Right atrium auricular region (tissue), 2 donors: ENCODE measurements around the gene L3MBTL4. TPM values are rescaled to one million over a fixed set of nuclear protein-coding genes. Genes with fewer than 3 reads are reported as not detected.

Experiments used
- DNase-seq: peaks from one replicate; pipeline ENCODE4 v3.0.0-alpha.2; 2019; ENCODE audit warnings: low spot score
- H3K27ac ChIP-seq, 2 donors: fragments of 200-600 bp; sonication (generic); 1 replicate in 1 of 2; 2 replicates in 1 of 2; pipeline ENCODE4 v1.5.1; 2016 to 2019
- H3K27me3 ChIP-seq, 2 donors: fragments of 200-600 bp; sonication (generic); one replicate each; pipeline versions ENCODE4 v1.5.1 to v1.6.0; 2017 to 2019
- H3K36me3 ChIP-seq: fragments of 200-600 bp; sonication (generic); one replicate; pipeline ENCODE4 v1.5.1; 2016
- H3K4me1 ChIP-seq, 2 donors: fragments of 200-600 bp; sonication (generic); one replicate each; pipeline versions ENCODE4 v1.5.1 to v1.6.0; 2017 to 2019
- H3K4me3 ChIP-seq, 2 donors: fragments of 200-600 bp; sonication (generic); 1 replicate in 1 of 2; 2 replicates in 1 of 2; pipeline ENCODE4 v1.5.1; 2017 to 2019; ENCODE audit warnings: mild to moderate bottlenecking in 1 of 2, moderate library complexity in 1 of 2
- H3K9me3 ChIP-seq, 2 donors: fragments of 200-600 bp; sonication (generic); one replicate each; pipeline ENCODE4 v1.5.1; 2019
- total RNA-seq, 2 donors: library from RNA; depleted of rRNA; stranded (reverse); fragments of >200 nt; gene quantifications; one replicate each; pipeline ENCODE4 v1.1.0, GENCODE V29; 2016
- TF ChIP-seq, protein P1 (sequence below), 2 donors: fragments of 200-600 bp; sonication (generic); IDR thresholded peaks; one replicate each; pipeline ENCODE4 v1.5.1; 2019; ENCODE audit warnings: antibody characterized with exemption in 2 of 2

Gene L3MBTL4
- total RNA-seq, 2 donors from 2014 or later: 6.6 to 10.5 TPM

- TF ChIP-seq, protein P1, sequence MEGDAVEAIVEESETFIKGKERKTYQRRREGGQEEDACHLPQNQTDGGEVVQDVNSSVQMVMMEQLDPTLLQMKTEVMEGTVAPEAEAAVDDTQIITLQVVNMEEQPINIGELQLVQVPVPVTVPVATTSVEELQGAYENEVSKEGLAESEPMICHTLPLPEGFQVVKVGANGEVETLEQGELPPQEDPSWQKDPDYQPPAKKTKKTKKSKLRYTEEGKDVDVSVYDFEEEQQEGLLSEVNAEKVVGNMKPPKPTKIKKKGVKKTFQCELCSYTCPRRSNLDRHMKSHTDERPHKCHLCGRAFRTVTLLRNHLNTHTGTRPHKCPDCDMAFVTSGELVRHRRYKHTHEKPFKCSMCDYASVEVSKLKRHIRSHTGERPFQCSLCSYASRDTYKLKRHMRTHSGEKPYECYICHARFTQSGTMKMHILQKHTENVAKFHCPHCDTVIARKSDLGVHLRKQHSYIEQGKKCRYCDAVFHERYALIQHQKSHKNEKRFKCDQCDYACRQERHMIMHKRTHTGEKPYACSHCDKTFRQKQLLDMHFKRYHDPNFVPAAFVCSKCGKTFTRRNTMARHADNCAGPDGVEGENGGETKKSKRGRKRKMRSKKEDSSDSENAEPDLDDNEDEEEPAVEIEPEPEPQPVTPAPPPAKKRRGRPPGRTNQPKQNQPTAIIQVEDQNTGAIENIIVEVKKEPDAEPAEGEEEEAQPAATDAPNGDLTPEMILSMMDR (IDR thresholded peaks at IDR 0.05): no peak
- no peak for DNase-seq
- H3K27ac ChIP-seq: no peak overlapping the region
- no peaks in the 10 kb centered on the region for H3K27me3 ChIP-seq
- no peaks in the 10 kb centered on the region for H3K36me3 ChIP-seq
- no peak overlapping the region for H3K4me3 ChIP-seq
- no peaks in the 10 kb centered on the region for H3K9me3 ChIP-seq
- H3K4me1 ChIP-seq: peaks cover 0 to 21% of the 10 kb centered on the region in 2 donors
These were observed 46.7 kb downstream of the L3MBTL4 start for GRCh38 chr18:6368017-6368416.

- TF ChIP-seq, protein P1 (IDR thresholded peaks at IDR 0.05): no peak
- DNase-seq: no peak
- H3K4me3 ChIP-seq: no peak overlapping the region
These were observed 47.5 kb downstream of the L3MBTL4 start for GRCh38 chr18:6367208-6367607.

GRCh38 chr18:6366776-6367175 lies 47.9 kb downstream of the L3MBTL4 start:
- no peaks in the 10 kb centered on the region for H3K36me3 ChIP-seq
- no peak overlapping the region for H3K4me3 ChIP-seq
- H3K9me3 ChIP-seq: no peaks in the 10 kb centered on the region
- H3K27ac ChIP-seq: no peak overlapping the region
- TF ChIP-seq, protein P1 (IDR thresholded peaks at IDR 0.05): no peak
- peaks cover 0 to 21% of the 10 kb centered on the region in 2 donors for H3K4me1 ChIP-seq
- no peak for DNase-seq
- no peaks in the 10 kb centered on the region for H3K27me3 ChIP-seq

More at GRCh38 chr18:6367208-6367607, 47.5 kb downstream of the L3MBTL4 start:
- H3K27ac ChIP-seq: no peak overlapping the region
- no peaks in the 10 kb centered on the region for H3K27me3 ChIP-seq
- peaks cover 0 to 21% of the 10 kb centered on the region in 2 donors for H3K4me1 ChIP-seq
- H3K9me3 ChIP-seq: no peaks in the 10 kb centered on the region
- H3K36me3 ChIP-seq: no peaks in the 10 kb centered on the region

- Histone ChIP-seq H3K9me3 (no peaks in the 10 kb centered on the region), H3K4me3 (no peak overlapping the region), H3K27ac (no peak overlapping the region), H3K36me3 (no peaks in the 10 kb centered on the region), H3K4me1 (peaks cover 0 to 12% of the 10 kb centered on the region in 2 donors), H3K27me3 (no peaks in the 10 kb centered on the region)
- TF ChIP-seq, protein P1 (IDR thresholded peaks at IDR 0.05): no peak
- no peak for DNase-seq
These were observed 49.3 kb downstream of the L3MBTL4 start for GRCh38 chr18:6365385-6365784.

- Histone ChIP-seq H3K9me3 (no peaks in the 10 kb centered on the region), H3K27me3 (no peaks in the 10 kb centered on the region), H3K36me3 (no peaks in the 10 kb centered on the region), H3K4me1 (peaks cover 0 to 10% of the 10 kb centered on the region in 2 donors), H3K27ac (no peak overlapping the region), H3K4me3 (no peak overlapping the region)
- TF ChIP-seq, protein P1 (IDR thresholded peaks at IDR 0.05): no peak
- DNase-seq: no peak
These were observed 51.5 kb downstream of the L3MBTL4 start for GRCh38 chr18:6363216-6363615.

DNA sequence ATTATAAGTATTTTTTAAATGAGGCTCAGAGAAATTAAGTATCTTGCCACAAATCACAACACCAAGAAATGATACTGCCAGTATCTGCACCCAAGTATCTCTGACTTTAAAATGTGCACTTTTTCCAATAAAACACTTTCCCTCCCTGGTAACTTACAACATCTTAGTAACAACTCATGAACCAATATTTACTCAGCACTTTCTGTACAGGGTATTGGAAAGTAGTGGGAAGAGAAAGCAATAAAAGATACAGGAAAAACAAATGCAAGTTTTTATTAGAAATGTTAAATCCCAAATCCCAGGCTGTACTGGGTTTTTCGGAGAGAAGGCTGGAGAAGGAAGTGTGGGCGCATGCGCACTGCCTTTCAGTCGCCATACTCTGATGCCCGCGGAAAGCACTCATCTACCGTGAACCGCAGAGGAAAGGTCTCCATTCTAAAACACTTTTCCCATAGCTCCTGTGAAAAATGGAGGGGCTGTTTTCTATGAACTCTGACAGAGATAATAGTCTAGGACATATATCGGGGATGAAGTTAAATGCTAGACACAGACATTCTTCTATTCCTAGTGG lies 52.1 kb downstream of the L3MBTL4 start:
- H3K36me3 ChIP-seq: no peaks in the 10 kb centered on the region
- DNase-seq: no peak
- H3K4me1 ChIP-seq: peaks cover 0 to 10% of the 10 kb centered on the region in 2 donors
- no peak overlapping the region for H3K27ac ChIP-seq
- no peaks in the 10 kb centered on the region for H3K27me3 ChIP-seq
- TF ChIP-seq, protein P1 (IDR thresholded peaks at IDR 0.05): no peak
- no peak overlapping the region for H3K4me3 ChIP-seq
- H3K9me3 ChIP-seq: no peaks in the 10 kb centered on the region
